GM18909 (cell line): ENCODE results near the gene SCGB1A1.

Experiments used
- ATAC-seq: cut with Tn5 transposase; IDR thresholded peaks from one replicate; pipeline ENCODE4 v1.9.1; 2021; ENCODE audit warnings: mild to moderate bottlenecking; ENCODE audit not compliant: unreplicated experiment, poor library complexity

SCGB1A1 gene

DNA sequence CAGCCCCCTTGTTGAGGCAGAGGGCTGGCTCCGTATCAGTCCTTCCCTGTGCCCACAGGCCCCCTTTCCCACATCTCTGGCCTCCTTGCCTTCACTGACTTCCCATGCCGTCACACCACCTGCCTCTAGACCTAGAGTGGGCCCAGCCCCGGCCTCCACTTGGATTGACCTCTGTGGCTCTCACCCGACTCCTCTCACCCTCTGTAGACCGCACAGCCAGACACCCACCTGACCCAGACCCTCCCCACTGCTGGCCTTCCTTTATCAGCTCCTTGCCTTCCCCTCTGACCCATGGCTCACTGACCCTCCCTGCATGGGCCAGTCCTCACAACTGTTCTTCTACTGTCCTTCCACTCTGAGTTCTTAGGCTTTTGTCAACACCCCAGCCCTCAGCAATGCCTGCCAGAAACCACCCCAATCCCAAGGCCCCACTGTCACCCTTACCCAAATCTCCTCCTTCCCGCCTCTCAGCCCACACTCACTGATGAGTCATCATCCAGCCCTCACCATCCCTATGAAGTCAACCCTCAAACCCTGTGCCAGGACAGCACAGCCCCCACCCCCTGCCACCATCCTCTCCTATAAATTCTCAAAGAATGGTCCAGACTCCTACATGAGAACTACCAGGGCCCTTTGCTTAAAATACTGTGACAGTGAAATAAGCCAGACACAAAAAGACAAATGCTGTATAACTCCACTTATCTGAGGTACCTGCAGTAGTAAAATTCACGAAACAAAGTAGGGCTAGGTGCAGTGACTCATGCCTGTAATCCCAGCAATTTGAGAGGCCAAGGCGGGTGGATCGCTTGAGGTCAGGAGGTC lies 53.4 kb downstream of the SCGB1A1 start:
- ATAC-seq = no peak
